ENCODE results near the gene ADAT3. TPM values are rescaled to one million over a fixed set of nuclear protein-coding genes. Genes with fewer than 3 reads are reported as not detected.
"Not testable (repeated sequence)": the region's sequence is repeated elsewhere in the genome, so short reads cannot be mapped to it uniquely, and the experiment has no call there.

ADAT3 gene
- total RNA-seq, 1 experiment from 2014 or later = 6.9 TPM

DNA sequence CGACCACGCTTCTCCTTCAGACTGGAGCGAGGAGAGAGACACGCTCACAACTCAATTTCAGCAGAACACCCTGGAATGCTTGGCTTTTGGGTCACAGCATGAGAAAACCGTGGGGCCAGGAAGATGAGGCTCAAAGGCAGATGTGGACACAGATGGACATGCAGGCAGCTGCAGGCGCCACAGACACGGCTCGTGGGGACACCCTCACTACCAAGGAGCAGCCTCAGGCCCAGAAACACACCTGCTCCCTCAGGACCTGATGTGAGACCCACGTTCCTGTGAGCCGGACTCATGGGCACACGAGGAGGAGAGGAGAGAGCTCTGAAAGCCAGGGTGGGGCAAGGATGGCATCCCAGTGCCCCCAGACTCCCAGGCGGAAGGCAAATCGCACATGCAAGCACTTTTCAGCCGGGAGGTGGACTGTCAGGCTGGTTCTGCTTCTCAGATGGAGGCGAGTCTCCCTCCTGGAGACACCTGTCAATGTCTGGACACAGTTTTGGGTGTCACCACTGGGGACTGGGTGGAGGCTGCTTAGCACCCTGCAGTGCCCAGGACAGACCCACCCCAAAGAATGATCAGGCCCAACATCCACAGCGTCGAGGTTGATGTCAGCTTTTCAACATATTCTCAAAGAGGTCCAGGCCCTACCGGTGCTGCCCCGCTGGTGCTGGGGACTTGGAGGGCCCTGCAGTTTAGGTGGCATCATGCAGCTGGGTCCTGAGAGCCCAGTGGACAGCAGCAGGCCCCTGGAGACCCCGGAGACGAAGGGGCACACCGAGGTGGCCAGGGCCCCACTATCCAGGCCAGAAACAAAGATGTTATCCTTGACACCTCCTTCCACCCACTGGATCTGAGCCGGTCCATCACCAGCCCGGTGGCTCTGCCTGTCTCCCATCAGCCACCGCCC is 22.2 kb upstream of the ADAT3 start:
- no peak for DNase-seq (ENCODE audit: low spot score)

DNA sequence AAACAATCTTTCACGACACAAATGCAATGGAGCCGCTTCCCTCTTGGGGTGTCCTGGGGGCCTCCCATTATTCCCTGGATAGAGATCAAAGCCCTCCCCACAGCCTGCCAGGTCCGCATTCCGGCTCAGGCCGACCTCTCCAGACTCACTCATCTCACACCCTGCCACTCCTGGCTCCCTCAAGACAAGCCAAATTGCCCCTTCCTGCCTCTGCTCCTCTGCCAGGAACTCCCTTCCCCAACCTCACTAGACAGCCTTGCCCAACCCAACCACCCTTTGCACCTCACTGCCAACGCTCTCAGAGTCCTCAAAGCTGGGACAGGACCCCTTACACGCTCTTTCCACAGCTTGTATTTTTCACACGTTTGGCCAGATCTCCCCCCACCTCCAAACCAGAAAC is 21.4 kb upstream of the ADAT3 start:
- no peak for DNase-seq (ENCODE audit: low spot score)

DNA sequence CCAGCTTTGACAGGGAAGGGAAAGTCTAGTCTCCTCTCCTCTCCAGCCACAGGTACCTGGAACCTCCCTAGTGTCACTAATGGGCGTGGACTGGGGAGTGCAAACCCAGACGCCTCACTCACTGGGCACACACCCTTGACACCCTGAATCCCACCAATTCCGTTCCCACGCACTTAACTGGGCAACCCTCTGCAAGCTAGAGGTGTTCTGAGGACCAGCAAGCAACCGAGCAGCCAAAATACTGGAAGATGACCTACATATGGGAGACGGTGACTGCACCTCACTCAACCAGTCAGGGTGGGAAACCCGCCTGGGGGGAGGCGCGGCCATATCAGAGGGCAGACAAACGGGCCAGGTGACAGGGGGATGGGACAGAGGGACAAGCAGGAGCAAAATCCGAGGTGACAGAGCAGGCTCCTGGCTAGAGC is 20.9 kb upstream of the ADAT3 start:
- peak; percentile 7 for DNase-seq (ENCODE audit: low spot score)

DNA sequence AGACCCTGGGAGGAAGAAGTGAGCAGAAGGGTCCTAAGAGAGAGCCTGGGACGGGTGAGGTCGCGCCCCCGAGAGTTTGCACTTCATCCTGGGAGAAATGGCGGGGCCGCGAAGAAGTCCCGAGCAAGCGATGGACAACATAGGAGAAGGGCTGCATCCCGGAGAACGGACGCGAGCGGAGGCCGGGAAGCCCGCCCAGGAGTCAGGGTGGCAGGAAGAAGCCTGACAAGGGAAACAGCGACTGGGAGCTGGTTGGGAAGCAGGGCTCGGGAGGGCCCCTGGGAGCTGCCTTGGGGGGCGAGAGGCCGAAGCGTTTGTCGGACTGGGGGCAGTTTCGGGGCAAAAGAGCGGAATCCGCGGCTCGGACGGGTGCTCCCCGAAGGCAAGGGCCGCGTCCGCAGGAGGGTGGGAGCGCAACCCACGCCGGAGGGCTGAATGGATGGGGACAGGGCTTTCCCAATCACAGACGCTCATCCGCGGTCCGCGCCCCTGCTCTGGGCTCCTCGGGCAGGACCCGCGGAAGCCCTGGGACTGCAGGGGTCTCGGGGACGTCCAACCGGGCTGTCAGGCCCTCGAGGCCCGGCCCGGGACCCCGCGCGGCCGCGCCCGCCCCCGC is 20.4 kb upstream of the ADAT3 start:
- peak; percentile 17 for DNase-seq (ENCODE audit: low spot score)

DNA sequence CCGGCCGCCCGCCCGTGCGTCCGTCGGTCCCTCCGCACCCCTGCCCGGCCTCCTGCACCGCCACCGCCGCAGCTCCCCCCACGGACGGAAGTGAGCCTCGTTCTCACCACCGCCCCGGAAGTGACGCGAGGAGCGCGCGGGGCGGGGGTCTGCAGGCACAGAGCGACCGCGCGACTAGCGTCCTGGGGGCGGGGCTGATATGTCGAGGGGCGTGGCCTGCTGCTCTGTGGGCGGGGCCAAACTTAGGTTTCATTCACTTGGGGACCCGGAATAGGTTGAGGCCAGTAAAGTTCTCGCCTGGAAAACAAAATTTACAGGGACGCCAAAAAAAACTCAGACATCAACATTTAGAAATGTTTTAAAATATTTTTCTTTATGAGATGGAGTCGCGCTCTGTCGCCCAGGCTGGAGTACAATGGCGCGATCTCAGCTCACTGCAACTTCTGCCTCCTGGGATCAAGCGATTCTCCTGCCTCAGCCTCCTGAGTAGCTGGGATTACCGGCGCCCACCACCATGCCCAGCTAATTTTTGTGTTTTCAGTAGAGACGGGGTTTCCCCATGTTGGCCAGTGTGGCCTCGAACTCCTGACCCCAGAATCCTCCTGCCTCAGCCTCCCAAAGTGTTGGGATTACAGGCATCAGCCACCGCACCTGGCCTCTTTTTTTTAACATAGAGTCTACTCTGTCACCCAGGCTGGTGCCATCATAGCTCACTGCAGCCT is 19.6 kb upstream of the ADAT3 start, which contains the start of gene ABHD17A:
TSS of gene ABHD17A (minus strand) at position 99 of the 722 bp plus-strand sequence. CDS start 3,930 bp downstream, outside the sequence.
- DNase-seq (ENCODE audit: low spot score) = peak; percentile 89

DNA sequence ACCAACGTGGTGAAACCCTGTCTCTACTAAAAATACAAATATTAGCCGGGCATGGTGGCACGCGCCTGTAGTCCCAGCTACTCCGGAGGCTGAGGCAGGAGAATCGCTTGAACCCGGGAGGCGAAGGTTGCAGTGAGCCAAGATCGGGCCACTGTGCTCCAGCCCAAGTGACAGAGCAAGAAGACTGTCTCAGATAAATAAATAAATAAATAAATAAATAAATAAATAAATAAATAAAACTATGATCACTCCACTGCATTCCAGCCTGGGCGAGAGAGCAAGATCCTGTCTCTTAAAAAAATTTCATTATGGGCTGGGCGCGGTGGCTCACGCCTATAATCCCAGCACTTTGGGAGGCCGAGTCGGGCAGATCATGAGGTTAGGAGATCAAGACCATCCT is 18.8 kb upstream of the ADAT3 start:
- DNase-seq (ENCODE audit: low spot score) = not testable (repeated sequence)

DNA sequence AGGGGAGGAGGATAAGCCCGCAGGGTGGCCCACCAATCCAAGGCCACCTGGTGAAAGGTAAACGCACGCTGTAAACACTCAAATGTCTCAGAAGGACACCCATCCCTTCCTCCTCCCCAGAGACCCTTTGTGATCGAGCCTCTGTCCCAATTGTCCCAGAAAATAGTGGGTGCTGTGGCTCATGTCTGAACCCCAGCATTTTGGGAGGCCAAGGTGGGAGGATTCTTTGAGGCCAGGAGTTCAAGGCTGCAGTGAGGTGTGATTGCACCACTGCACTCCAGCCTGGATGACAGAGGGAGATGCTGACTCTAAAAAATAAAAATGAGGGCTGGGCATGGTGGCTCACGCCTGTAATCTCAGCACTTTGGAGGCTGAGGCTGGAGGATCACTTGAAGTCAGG is 16.8 kb upstream of the ADAT3 start:
- DNase-seq (ENCODE audit: low spot score) = no peak

DNA sequence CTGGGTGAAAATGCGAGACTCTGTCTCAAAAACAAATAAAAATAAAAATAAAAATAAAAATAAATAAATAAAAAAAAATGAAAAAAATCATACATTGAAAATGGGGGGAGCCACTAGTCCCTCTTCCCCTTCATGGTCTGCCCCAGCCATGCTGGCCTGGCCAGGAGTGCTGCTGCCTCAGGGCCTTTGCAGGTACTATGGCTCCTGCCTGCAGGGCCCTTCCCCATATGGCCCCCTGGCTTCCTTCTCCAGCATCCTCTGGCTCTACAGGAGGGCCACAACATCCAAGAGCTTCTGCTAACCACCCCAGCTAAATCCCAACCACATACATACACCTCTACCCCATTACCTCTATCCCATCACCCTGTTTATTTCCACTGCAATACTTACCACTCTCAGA is 15.3 kb upstream of the ADAT3 start:
- DNase-seq (ENCODE audit: low spot score) = no peak

DNA sequence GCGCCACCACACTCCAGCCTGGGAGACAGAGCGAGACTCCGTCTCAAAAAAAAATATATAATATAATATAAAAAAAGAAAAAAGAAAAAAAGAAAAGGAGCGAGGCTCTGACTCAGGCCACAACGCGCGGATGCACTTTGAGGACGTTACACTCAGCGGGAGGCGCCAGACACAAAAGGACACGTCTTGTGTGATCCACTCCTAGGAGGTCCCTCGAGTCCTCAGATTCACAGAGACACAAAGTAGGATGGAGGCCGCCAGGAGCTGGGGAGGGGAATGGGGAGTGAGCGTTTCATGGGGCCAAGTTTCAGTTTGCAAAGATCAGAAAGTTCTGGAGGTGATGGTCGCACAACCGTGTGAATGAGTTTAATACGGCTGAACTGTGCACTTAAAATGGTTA is 11.4 kb upstream of the ADAT3 start:
- no peak for DNase-seq (ENCODE audit: low spot score)

DNA sequence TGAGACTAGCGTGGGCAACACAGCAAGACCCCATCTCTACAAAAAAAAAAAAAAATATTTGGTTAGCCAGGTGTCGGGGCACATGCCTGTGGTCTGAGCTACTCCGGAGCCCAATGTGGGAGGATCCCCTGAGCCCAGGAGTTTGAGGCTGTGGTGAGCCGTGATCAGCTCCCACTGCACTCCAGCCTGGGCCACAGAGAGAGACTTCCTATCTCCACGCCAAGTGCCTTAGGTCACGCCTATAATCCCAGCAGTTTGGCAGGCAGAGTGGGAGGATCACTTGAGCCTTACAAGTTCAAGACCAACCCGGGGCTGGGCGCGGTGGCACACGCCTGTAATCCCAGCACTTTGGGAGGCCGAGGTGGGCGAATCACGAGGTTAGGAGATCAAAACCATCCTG is 8.7 kb upstream of the ADAT3 start:
- DNase-seq (ENCODE audit: low spot score) = no peak

DNA sequence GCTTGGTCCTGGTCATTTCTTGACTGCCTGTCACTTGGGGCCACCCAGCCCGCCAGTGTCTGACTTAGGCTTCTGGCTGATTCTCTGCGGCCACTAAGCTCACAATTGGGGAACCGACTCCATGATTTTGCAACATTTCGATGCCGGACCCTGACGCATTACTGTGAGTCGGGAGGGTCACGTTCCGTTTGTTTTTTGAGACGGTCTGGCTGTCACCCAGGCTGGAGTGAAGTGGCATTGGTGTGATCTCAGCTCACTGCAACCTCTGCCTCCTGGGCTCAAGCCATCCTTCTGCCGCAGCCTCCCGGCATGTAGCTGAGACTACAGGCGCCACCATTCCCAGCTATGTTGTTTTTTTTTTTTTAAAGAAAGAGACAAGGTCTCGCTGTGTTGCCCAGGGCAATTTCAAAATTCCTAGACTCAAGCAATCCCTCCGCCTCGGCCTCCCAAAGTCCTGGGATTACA is 3.2 kb upstream of the ADAT3 start:
- no peak for DNase-seq (ENCODE audit: low spot score)

DNA sequence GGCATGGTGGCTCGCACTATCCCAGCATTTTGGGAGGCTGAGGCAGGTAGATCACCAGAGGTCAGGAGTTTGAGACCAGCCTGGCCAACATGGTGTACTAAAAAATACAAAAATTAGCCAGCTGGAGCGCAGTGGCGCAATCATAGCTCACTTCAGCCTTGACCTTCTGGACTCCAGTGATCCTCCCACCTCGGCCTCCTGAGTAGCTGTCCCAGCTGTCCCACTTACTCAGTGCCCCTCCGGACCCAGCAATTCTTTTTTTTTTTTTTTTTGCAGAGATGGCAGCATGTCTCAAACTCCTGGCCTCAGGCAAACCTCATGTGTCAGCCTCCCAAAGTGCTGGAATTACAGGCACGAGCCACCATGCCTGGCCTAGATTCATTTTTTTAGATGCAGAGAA is 2.3 kb upstream of the ADAT3 start:
- no peak for DNase-seq (ENCODE audit: low spot score)

DNA sequence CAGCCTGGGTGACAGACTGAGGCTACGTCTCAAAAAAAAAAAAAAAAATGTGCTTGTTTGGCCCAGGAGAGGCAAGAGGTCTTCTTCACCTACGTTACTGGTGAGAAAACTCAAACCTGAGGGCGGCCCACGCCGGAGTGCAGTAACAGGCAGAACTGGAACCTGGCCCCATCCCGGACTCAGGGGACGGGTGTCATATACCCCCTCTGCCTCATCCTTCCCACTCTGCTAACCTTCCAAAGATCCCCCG is 414 bp upstream of the ADAT3 start:
- no peak for DNase-seq (ENCODE audit: low spot score)

DNA sequence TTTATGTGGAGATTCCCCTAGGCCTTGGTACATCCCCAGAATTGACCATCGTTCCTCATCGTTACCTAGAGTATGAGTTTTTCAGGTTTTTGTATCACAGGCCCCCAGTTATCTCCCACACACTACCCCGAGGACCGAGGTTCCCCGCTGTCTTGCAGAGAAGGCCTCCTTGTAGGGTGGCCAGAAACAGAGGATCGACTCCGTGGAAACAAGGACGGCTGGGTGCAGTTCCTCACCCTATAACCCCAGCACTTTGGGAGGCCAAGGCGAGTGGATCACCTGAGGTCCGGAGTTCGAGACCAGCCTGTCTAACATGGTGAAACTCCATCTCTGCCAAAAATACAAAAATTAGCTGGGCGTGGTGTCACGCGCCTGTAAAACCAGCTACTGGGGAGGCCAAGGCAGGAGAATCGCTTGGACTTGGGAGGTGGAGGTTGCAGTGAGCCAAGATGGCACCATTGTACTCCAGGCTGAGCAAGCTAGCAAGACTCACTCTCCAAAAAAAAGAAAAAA is 720 bp downstream of the ADAT3 start:
- DNase-seq (ENCODE audit: low spot score) = no peak

DNA sequence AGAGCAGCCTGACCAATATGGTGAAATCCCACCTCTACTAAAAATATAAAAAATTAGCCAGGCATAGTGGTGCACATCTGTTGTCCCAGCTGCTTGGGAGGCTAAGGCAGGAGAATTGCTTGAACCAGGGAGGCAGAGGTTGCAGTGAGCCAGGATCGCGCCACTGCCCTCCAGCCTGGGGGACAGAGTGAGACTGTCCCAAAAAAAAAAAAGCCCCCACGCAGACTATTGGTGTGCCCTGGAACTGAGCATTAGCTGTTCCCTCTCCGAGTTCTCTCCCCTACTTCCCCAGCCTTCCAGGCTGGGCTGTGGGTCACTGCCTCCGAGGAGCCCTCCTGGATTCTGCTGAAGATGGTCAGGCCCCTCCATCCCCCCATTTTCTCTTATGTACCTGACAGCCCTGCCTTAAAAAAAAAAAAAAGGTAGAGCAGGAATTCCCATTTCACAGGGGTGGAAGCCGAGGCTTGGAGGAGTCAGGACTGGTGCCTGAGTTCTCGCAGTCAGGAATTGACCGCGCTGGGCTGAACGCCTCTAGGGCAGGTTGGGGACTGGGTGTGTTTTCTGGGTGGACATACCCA is 1.9 kb downstream of the ADAT3 start:
- no peak for DNase-seq (ENCODE audit: low spot score)

DNA sequence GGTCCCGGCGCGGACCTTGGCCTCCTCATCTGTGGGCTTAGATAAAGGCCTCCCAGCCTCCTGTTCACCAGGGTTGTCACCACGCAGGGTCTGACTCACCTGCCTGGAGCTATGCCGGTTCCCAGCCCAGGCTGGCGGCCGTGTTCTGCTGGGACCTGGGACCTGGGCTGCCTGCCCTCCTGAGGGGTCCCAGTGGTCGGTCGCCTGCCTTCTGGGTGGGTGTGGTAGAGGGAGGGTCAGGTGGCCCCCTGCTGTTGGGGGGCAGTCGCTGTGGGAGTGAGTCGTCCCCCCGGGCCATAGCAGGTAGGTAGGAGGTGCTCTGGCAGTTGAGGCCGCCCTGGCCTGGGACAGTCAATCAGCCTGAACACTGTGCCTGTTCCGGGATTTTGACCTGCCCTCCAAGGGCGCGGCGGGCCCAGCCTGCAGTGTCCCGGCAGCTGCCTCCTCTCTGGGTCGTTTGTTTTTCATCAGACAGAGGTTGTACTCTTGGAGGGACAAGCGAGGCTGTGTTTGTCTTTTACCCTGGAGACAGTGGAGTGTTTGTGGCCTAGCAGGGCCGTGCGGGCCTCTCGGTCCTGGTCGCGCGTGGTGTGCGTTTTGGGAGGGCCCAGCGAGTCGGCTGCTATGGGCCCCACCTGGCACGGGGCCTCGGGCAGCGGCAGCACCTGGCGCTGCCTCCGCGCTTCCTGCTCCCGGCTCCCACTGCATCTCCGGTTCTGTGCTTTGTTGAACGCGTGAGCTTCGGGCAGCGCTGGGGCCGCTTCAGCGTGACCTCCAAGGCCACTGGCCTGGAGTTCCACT is 2.6 kb downstream of the ADAT3 start:
- no peak for DNase-seq (ENCODE audit: low spot score)

DNA sequence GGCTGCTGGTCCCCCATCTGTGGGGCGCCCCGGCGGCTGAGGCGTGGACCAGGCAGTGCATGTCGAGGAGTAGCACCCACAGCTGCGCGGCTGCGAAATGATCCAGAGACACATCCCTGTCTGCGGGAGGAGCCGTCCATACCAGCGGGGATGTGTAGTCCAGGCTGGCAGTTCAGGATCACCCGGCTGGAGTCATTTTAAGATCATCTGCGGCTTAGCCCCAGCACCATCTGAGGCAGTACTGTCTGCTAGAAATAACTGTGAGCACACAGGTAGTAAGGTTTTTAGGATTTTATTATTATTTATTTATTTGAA is 3.1 kb downstream of the ADAT3 start:
- no peak for DNase-seq (ENCODE audit: low spot score)

DNA sequence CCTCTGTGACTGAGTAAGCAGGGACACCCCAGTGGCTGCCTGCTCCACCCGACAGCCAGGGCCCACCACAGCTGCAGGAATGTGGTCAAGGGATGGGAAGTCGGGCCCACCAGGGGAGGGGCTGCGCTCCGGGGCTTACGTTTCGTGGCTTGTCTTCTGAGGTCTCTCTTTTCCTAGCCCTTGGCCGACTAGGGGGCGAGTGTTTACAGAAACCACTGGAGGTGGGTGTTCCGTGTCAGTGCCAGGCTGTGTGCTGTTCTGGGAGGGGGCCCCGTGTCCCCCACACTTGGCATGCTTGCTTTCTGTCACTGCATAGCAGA is 4.5 kb downstream of the ADAT3 start:
- DNase-seq (ENCODE audit: low spot score) = no peak

DNA sequence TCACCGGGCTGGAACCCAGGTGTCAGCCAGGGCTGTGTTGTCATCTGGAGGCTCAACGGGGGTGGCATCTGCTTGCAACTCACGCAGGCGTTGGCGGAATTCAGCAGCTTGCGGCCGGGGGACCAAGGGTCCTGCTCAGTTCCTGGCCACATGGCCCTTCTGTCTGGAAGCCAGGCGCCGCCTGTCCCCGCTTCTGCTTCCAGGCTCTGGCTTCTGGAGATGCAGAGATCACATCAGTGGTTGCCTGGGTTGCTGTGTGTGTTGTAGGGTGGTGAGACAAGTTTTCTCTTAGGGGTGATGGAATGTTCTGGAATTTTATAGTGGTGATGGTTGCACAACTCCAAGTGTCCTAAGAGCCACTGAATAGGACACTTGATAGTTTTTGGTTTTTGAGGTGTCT is 5.0 kb downstream of the ADAT3 start:
- no peak for DNase-seq (ENCODE audit: low spot score)

DNA sequence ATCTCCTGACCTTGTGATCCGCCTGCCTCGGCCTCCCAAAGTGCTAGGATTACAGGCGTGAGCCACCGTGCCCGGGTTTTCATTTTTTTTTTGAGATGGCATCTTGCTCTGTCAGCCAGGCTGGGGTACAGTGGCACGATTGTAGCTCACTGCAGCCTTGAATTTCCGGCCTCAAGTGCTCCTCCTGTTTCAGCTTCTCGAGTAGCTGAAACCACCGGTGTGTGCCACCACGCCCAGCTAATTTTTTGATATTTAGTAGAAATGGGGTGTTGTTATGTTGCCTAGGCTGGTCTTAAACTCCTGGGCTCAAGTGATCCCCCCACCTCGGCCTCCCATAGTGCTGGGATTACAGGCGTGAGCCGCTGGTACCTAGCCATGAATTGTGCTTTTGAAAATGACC is 5.9 kb downstream of the ADAT3 start:
- no peak for DNase-seq (ENCODE audit: low spot score)

DNA sequence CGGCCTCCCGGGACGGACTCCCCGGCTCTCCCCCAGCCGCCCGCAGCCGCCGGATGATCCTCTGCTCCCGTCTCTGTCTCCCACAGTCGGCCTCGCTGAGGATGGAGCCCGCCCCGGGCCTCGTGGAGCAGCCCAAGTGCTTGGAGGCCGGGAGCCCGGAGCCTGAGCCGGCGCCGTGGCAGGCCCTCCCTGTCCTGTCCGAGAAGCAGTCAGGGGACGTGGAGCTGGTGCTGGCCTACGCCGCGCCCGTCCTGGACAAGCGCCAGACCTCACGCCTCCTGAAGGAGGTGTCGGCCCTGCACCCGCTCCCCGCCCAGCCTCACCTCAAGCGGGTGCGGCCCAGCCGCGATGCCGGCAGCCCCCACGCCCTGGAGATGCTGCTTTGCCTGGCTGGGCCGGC is 6.8 kb downstream of the ADAT3 start:
- no peak for DNase-seq (ENCODE audit: low spot score)
